SK-N-SH treated with all-trans-retinoic acid at 6 μM for 48 hours (cell line): ENCODE results near the gene ADSS1.

ENCODE experiments used
- CREB5 ChIP-seq: fragments of 250-450 bp; sonication (Bioruptor Pico); IDR thresholded peaks from 2 replicates; pipeline ENCODE4 v1.5.1; 2020; ENCODE audit warnings: low read depth, mild to moderate bottlenecking, moderate library complexity
- CSDC2 ChIP-seq: fragments of 250-450 bp; sonication (Bioruptor Pico); IDR thresholded peaks from 2 replicates; pipeline ENCODE4 v1.5.0; 2020; ENCODE audit warnings: mild to moderate bottlenecking, moderate library complexity
- ESRRG ChIP-seq: fragments of 250-450 bp; sonication (Bioruptor Pico); IDR thresholded peaks from 2 replicates; pipeline ENCODE4 v1.6.1; 2021; ENCODE audit warnings: mild to moderate bottlenecking
- ISL1 ChIP-seq: fragments of 250-450 bp; sonication (Bioruptor Pico); IDR thresholded peaks from 2 replicates; pipeline ENCODE4 v2.1.2; 2022; ENCODE audit warnings: mild to moderate bottlenecking, moderate library complexity
- PATZ1 ChIP-seq: fragments of 250-450 bp; sonication (Bioruptor Pico); IDR thresholded peaks from 2 replicates; pipeline ENCODE4 v1.8.0; 2020; ENCODE audit warnings: mild to moderate bottlenecking, moderate library complexity, borderline replicate concordance
- SNAI2 ChIP-seq: fragments of 250-450 bp; sonication (Bioruptor Pico); IDR thresholded peaks from 2 replicates; pipeline ENCODE4 v1.5.0; 2020; ENCODE audit warnings: mild to moderate bottlenecking, moderate library complexity
- TOX ChIP-seq: fragments of 250-450 bp; sonication (Bioruptor Pico); IDR thresholded peaks from 2 replicates; pipeline ENCODE4 v1.8.0; 2021; ENCODE audit warnings: mild to moderate bottlenecking, moderate library complexity, borderline replicate concordance
- ZC3H10 ChIP-seq: fragments of 250-450 bp; sonication (Bioruptor Pico); IDR thresholded peaks from 2 replicates; pipeline ENCODE4 v1.5.1; 2021; ENCODE audit warnings: mild to moderate bottlenecking, moderate library complexity
- ZFP3 ChIP-seq: fragments of 250-450 bp; sonication (Bioruptor Pico); IDR thresholded peaks from 2 replicates; pipeline ENCODE4 v1.5.0; 2020; ENCODE audit warnings: mild to moderate bottlenecking, moderate library complexity

- TF ChIP-seq PATZ1 (CRISPR knock-in tag) (no peak), CSDC2 (no peak), CREB5 (no peak), SNAI2 (CRISPR knock-in tag) (no peak), TOX (no peak), ZC3H10 (CRISPR knock-in tag) (no peak), ZFP3 (CRISPR knock-in tag) (no peak), ISL1 (no peak), ESRRG (CRISPR knock-in tag) (no peak)
Measured at GRCh38 chr14:104775073-104775489, 51.1 kb downstream of the ADSS1 start.
